D721Med (cell line): ENCODE data around the gene SDR9C7.
"Not testable (repeated sequence)": the region's sequence is repeated elsewhere in the genome, so short reads cannot be mapped to it uniquely, and the experiment has no call there.

ENCODE experiments used
- DNase-seq: peaks from one replicate; pipeline ENCODE4 v3.0.0; 2011; ENCODE audit warnings: low spot score; ENCODE audit not compliant: insufficient read length
- FAIRE-seq: peaks from 2 replicates; lab custom pipeline; 2011; peaks lifted over from hg19 to GRCh38; lab: Jason Lieb, UNC
- CTCF ChIP-seq: IDR thresholded peaks from 2 replicates; pipeline ENCODE4 v1.5.1; 2012; ENCODE audit warnings: mild to moderate bottlenecking, control low read depth; ENCODE audit not compliant: insufficient read depth; ENCODE audit errors: missing control alignments

Gene SDR9C7

GRCh38 chr12:56943878-56944277 is 9.7 kb upstream of the SDR9C7 start:
- FAIRE-seq: no peak
- TF ChIP-seq CTCF: no peak
- DNase-seq: no peak

GRCh38 chr12:56943374-56943773 is 9.2 kb upstream of the SDR9C7 start:
- FAIRE-seq, DNase-seq: not testable (repeated sequence)

- FAIRE-seq (no peak), DNase-seq (no peak)
- no peak for TF ChIP-seq CTCF
Observed at GRCh38 chr12:56941299-56942017, 7.2 kb upstream of the SDR9C7 start.

GRCh38 chr12:56940942-56941298 is 6.7 kb upstream of the SDR9C7 start:
- not testable (repeated sequence) for DNase-seq, FAIRE-seq

- DNase-seq: no peak
- no peak for FAIRE-seq
- no peak for TF ChIP-seq CTCF
Observed at GRCh38 chr12:56935752-56936151, 1.5 kb upstream of the SDR9C7 start.

GRCh38 chr12:56935157-56935556 is 949 bp upstream of the SDR9C7 start:
- DNase-seq (no peak), FAIRE-seq (no peak)
- TF ChIP-seq CTCF: no peak

GRCh38 chr12:56932867-56933266 is 1.3 kb downstream of the SDR9C7 start:
- FAIRE-seq (no peak), DNase-seq (no peak)
- TF ChIP-seq CTCF: no peak

GRCh38 chr12:56932146-56932545 is 2.1 kb downstream of the SDR9C7 start:
- DNase-seq (no peak), FAIRE-seq (no peak)
- TF ChIP-seq CTCF: no peak
